Measurements from ENCODE around the gene TBC1D10B.

Gene TBC1D10B

GRCh38 chr16:30370456-30371247 is at the start of gene TBC1D10B:
Gene TBC1D10B, minus strand, starts transcription at chr16:30370494. Its CDS starts 311 bp downstream, at chr16:30370183.
- DNase-seq = peak; percentile 99

- DNase-seq = no peak
Measured at GRCh38 chr16:30418350-30419181, 48.3 kb upstream of the TBC1D10B start.

- DNase-seq = peak; percentile 96
Measured at GRCh38 chr16:30417529-30418349, 47.4 kb upstream of the TBC1D10B start.

- no peak for DNase-seq
Measured at GRCh38 chr16:30416624-30417528, 46.6 kb upstream of the TBC1D10B start.

- no peak for DNase-seq
Measured at GRCh38 chr16:30416047-30416603, 45.8 kb upstream of the TBC1D10B start.

- DNase-seq = no peak
Measured at GRCh38 chr16:30414159-30414558, 43.9 kb upstream of the TBC1D10B start.

GRCh38 chr16:30413112-30413806 is 43.0 kb upstream of the TBC1D10B start:
- DNase-seq = no peak

GRCh38 chr16:30409125-30410060 is 39.1 kb upstream of the TBC1D10B start:
- DNase-seq = peak; percentile 73

GRCh38 chr16:30407804-30408534 is 37.7 kb upstream of the TBC1D10B start:
- DNase-seq = no peak

- DNase-seq = peak; percentile 90
Measured at GRCh38 chr16:30407102-30407803, 37.0 kb upstream of the TBC1D10B start, which contains the start of gene ZNF771. Gene ZNF771, plus strand, starts transcription at chr16:30407606. Its CDS starts 448 bp downstream, at chr16:30408054.

- no peak for DNase-seq
Measured at GRCh38 chr16:30406795-30407101, 36.5 kb upstream of the TBC1D10B start.

- DNase-seq = no peak
Measured at GRCh38 chr16:30401768-30402425, 31.6 kb upstream of the TBC1D10B start.

- DNase-seq = no peak
Measured at GRCh38 chr16:30399435-30400186, 29.3 kb upstream of the TBC1D10B start.

- DNase-seq = no peak
Measured at GRCh38 chr16:30398661-30399434, 28.6 kb upstream of the TBC1D10B start.

GRCh38 chr16:30397776-30398660 is 27.7 kb upstream of the TBC1D10B start:
- DNase-seq = no peak
